GM23338 (cell line): Measurements from ENCODE around the gene CIPC. TPM values are rescaled to one million over a fixed set of nuclear protein-coding genes. Genes with fewer than 3 reads are reported as not detected.

Experiments
- ATAC-seq: fragments of 200-7000 bp; cut with Tn5 transposase; 3 replicates; pipeline ENCODE4 v1.9.1; 2020
- DNase-seq: peaks from one replicate; pipeline ENCODE4 v3.0.0-alpha.2; 2015; ENCODE audit warnings: low spot score
- H2AFZ ChIP-seq: fragments of 200-600 bp; sonication (generic); 2 replicates; pipeline ENCODE4 v1.8.0; 2016; ENCODE audit warnings: antibody characterized with exemption, mild to moderate bottlenecking, moderate library complexity
- H3F3A ChIP-seq: fragments of 200-600 bp; sonication (generic); replicated peaks from 2 replicates; pipeline ENCODE4 v1.8.0; 2017; ENCODE audit warnings: antibody characterized with exemption, mixed run types, low read depth
- H3K27ac ChIP-seq: fragments of 200-600 bp; sonication (generic); 2 replicates; pipeline ENCODE4 v1.6.1; 2016; ENCODE audit warnings: low read depth
- H3K27me3 ChIP-seq: fragments of 200-600 bp; sonication (generic); 2 replicates; pipeline ENCODE4 v1.8.0; 2016; ENCODE audit warnings: mild to moderate bottlenecking, mixed run types, moderate library complexity; ENCODE audit not compliant: insufficient read depth
- H3K36me3 ChIP-seq: fragments of 200-600 bp; sonication (generic); 2 replicates; pipeline ENCODE4 v1.8.0; 2016; ENCODE audit warnings: mild to moderate bottlenecking; ENCODE audit not compliant: insufficient read depth
- H3K4me1 ChIP-seq: fragments of 200-600 bp; sonication (generic); 2 replicates; pipeline ENCODE4 v1.8.0; 2016; ENCODE audit warnings: mild to moderate bottlenecking, moderate library complexity; ENCODE audit not compliant: insufficient read depth
- H3K4me2 ChIP-seq: fragments of 200-600 bp; sonication (generic); 2 replicates; pipeline ENCODE4 v1.7.1; 2017; ENCODE audit warnings: mixed run types
- H3K4me3 ChIP-seq: fragments of 200-600 bp; sonication (generic); 2 replicates; pipeline ENCODE4 v1.6.1; 2016; ENCODE audit warnings: mixed run types
- H3K79me2 ChIP-seq: fragments of 200-600 bp; sonication (generic); replicated peaks from 2 replicates; pipeline ENCODE4 v1.8.0; 2017; ENCODE audit warnings: mild to moderate bottlenecking; ENCODE audit not compliant: insufficient read depth
- H3K9me2 ChIP-seq: fragments of 200-600 bp; sonication (generic); 2 replicates; pipeline ENCODE4 v1.8.0; 2017; ENCODE audit not compliant: insufficient read depth
- H4K20me1 ChIP-seq: fragments of 200-600 bp; sonication (generic); replicated peaks from 2 replicates; pipeline ENCODE4 v1.8.0; 2017; ENCODE audit warnings: mild to moderate bottlenecking; ENCODE audit not compliant: insufficient read depth
- H3K27ac Mint-ChIP-seq: 2 replicates; pipeline ENCODE4 v1.8.0; 2020; ENCODE audit warnings: inconsistent platforms, mild to moderate bottlenecking, moderate library complexity, mixed read lengths
- H3K27me3 Mint-ChIP-seq: 3 replicates; pipeline ENCODE4 v1.8.0; 2022; ENCODE audit warnings: low read depth, mild to moderate bottlenecking, moderate library complexity, mixed read lengths, inconsistent platforms; ENCODE audit not compliant: insufficient read depth, poor library complexity
- H3K36me3 Mint-ChIP-seq: 3 replicates; pipeline ENCODE4 v1.8.0; 2021; ENCODE audit warnings: low read depth, mild to moderate bottlenecking, inconsistent platforms, moderate library complexity, mixed read lengths
- H3K4me1 Mint-ChIP-seq: 3 replicates; pipeline ENCODE4 v1.8.0; 2020; ENCODE audit warnings: mild to moderate bottlenecking, inconsistent platforms, mixed read lengths
- H3K4me3 Mint-ChIP-seq: 3 replicates; pipeline ENCODE4 v1.8.0; 2021; ENCODE audit warnings: moderate library complexity, mild to moderate bottlenecking, inconsistent platforms, mixed read lengths
- H3K9me3 Mint-ChIP-seq: 3 replicates; pipeline ENCODE4 v1.8.0; 2020; ENCODE audit warnings: moderate library complexity, mild to moderate bottlenecking, inconsistent platforms, mixed read lengths
- CREB1 ChIP-seq: fragments of 250-450 bp; sonication (Bioruptor Pico); IDR thresholded peaks from 2 replicates; pipeline ENCODE4 v1.5.0; 2020; ENCODE audit warnings: low read depth, mild to moderate bottlenecking, moderate library complexity
- EZH2 ChIP-seq: fragments of 200-600 bp; sonication (generic); IDR thresholded peaks from one replicate; pipeline ENCODE4 v1.8.0; 2017; ENCODE audit warnings: antibody characterized with exemption, mild to moderate bottlenecking, low read depth; ENCODE audit not compliant: unreplicated experiment
- EZH2phosphoT487 ChIP-seq: fragments of 200-600 bp; sonication (generic); IDR thresholded peaks from one replicate; pipeline ENCODE4 v1.8.1; 2018; ENCODE audit warnings: antibody characterized with exemption; ENCODE audit not compliant: unreplicated experiment
- JUNB ChIP-seq: IDR thresholded peaks from one replicate; pipeline ENCODE4 v1.6.1; 2016; ENCODE audit warnings: antibody characterized with exemption; ENCODE audit not compliant: unreplicated experiment
- NANOG ChIP-seq: IDR thresholded peaks from 2 replicates; pipeline ENCODE4 v1.6.1; 2016; ENCODE audit warnings: antibody characterized with exemption, borderline replicate concordance
- POLR2AphosphoS5 ChIP-seq: IDR thresholded peaks from 2 replicates; pipeline ENCODE4 v1.6.1; 2016; ENCODE audit warnings: antibody characterized with exemption, low read depth
- STAT1 ChIP-seq: IDR thresholded peaks from one replicate; pipeline ENCODE4 v1.6.1; 2016; ENCODE audit warnings: antibody characterized with exemption; ENCODE audit not compliant: unreplicated experiment
- ZNF114 ChIP-seq: fragments of 250-450 bp; sonication (Bioruptor Pico); IDR thresholded peaks from 2 replicates; pipeline ENCODE4 v1.5.0; 2020; ENCODE audit warnings: mild to moderate bottlenecking, moderate library complexity
- ZNF331 ChIP-seq: fragments of 250-450 bp; sonication (Bioruptor Pico); IDR thresholded peaks from 2 replicates; pipeline ENCODE4 v1.5.0; 2020; ENCODE audit warnings: low read depth, mild to moderate bottlenecking, moderate library complexity
- polyA plus RNA-seq: library from polyadenylated mRNA; unstranded; fragments of >200 nt; fragmentation: Nextera tagmentation; extraction: Ambion mirVana; gene quantifications from 2 replicates; pipeline ENCODE4 v1.2.1, GENCODE V29; 2016
- total RNA-seq: library from RNA; depleted of rRNA; stranded (reverse); fragments of >200 nt; shearing (Covaris generic); gene quantifications from 2 replicates; pipeline ENCODE4 v1.2.3, GENCODE V29; 2014
- TF ChIP-seq, protein P1 (sequence below): IDR thresholded peaks from 2 replicates; pipeline ENCODE4 v1.6.1; 2016; ENCODE audit warnings: antibody characterized with exemption
- TF ChIP-seq, protein P2 (sequence below): IDR thresholded peaks from one replicate; pipeline ENCODE4 v1.6.1; 2018; ENCODE audit warnings: antibody characterized with exemption; ENCODE audit not compliant: unreplicated experiment
- TF ChIP-seq, protein P3 (sequence below), 2 experiments: fragments of 200-600 bp in 1 of 2; sonication (generic) in 1 of 2; conservative IDR thresholded peaks; 2 replicates each; pipeline versions ENCODE4 v1.5.1 to v1.6.1; 2016 to 2017; ENCODE audit warnings: antibody characterized with exemption in 2 of 2, low read depth in 2 of 2, mild to moderate bottlenecking in 2 of 2, moderate library complexity in 1 of 2
- TF ChIP-seq, protein P4 (sequence below): fragments of 250-450 bp; sonication (Bioruptor Pico); IDR thresholded peaks from 2 replicates; pipeline ENCODE4 v1.5.0; 2020; ENCODE audit warnings: mild to moderate bottlenecking, moderate library complexity

The CIPC gene
- total and polyA plus RNA-seq, 2 experiments from 2014 or later = 8.1 to 36.9 TPM

DNA sequence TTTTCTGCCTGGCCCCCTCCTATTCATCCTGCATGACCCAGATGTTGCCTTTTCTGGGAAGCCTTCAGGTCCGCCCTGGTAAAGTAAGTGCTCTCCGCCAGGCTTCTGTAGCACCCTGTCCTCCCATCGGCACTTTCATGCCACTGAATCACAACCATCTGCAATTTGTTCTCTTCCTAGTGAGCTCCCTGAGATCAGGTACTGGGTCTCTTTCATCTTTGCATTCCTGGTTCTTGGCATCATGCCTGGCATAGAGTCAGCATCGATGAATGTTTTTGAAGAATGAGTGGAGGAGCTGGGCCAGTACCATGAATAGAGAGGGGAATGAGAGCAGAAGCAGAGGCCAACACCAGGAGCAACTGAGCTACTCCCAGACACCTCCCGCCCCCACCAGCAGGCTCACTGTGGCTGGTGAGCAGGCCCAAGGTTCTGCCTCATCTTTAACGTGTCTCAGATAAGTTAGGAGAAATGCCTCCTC lies 30.4 kb downstream of the CIPC start:
- 0 out of 2 replicates have a peak, but pooled peaks cover 12% of the 10 kb centered on the region for H3F3A ChIP-seq
- H2AFZ ChIP-seq = no peak overlapping the region
- Mint-ChIP-seq H3K27me3 (peaks cover 28% of the 10 kb centered on the region), H3K4me3 (no peak overlapping the region), H3K4me1 (peaks cover 31% of the 10 kb centered on the region), H3K36me3 (peaks cover 22% of the 10 kb centered on the region), H3K27ac (no peak overlapping the region), H3K9me3 (no peaks in the 10 kb centered on the region)
- 0 out of 2 replicates have a peak, but pooled peaks cover 12% of the 10 kb centered on the region for H3K27me3 ChIP-seq
- H4K20me1 ChIP-seq = no peaks in the 10 kb centered on the region; the same call in 1 of the 2 replicates
- TF ChIP-seq EZH2 (no peak), JUNB (no peak), NANOG (no peak), EZH2phosphoT487 (no peak), ZNF331 (no peak), ZNF114 (CRISPR knock-in tag) (no peak), POLR2AphosphoS5 (no peak), STAT1 (no peak), CREB1 (CRISPR knock-in tag) (no peak)
- TF ChIP-seq, protein P1, sequence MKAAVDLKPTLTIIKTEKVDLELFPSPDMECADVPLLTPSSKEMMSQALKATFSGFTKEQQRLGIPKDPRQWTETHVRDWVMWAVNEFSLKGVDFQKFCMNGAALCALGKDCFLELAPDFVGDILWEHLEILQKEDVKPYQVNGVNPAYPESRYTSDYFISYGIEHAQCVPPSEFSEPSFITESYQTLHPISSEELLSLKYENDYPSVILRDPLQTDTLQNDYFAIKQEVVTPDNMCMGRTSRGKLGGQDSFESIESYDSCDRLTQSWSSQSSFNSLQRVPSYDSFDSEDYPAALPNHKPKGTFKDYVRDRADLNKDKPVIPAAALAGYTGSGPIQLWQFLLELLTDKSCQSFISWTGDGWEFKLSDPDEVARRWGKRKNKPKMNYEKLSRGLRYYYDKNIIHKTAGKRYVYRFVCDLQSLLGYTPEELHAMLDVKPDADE = no peak
- TF ChIP-seq, protein P2, sequence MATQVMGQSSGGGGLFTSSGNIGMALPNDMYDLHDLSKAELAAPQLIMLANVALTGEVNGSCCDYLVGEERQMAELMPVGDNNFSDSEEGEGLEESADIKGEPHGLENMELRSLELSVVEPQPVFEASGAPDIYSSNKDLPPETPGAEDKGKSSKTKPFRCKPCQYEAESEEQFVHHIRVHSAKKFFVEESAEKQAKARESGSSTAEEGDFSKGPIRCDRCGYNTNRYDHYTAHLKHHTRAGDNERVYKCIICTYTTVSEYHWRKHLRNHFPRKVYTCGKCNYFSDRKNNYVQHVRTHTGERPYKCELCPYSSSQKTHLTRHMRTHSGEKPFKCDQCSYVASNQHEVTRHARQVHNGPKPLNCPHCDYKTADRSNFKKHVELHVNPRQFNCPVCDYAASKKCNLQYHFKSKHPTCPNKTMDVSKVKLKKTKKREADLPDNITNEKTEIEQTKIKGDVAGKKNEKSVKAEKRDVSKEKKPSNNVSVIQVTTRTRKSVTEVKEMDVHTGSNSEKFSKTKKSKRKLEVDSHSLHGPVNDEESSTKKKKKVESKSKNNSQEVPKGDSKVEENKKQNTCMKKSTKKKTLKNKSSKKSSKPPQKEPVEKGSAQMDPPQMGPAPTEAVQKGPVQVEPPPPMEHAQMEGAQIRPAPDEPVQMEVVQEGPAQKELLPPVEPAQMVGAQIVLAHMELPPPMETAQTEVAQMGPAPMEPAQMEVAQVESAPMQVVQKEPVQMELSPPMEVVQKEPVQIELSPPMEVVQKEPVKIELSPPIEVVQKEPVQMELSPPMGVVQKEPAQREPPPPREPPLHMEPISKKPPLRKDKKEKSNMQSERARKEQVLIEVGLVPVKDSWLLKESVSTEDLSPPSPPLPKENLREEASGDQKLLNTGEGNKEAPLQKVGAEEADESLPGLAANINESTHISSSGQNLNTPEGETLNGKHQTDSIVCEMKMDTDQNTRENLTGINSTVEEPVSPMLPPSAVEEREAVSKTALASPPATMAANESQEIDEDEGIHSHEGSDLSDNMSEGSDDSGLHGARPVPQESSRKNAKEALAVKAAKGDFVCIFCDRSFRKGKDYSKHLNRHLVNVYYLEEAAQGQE = no peak
- TF ChIP-seq, protein P3, sequence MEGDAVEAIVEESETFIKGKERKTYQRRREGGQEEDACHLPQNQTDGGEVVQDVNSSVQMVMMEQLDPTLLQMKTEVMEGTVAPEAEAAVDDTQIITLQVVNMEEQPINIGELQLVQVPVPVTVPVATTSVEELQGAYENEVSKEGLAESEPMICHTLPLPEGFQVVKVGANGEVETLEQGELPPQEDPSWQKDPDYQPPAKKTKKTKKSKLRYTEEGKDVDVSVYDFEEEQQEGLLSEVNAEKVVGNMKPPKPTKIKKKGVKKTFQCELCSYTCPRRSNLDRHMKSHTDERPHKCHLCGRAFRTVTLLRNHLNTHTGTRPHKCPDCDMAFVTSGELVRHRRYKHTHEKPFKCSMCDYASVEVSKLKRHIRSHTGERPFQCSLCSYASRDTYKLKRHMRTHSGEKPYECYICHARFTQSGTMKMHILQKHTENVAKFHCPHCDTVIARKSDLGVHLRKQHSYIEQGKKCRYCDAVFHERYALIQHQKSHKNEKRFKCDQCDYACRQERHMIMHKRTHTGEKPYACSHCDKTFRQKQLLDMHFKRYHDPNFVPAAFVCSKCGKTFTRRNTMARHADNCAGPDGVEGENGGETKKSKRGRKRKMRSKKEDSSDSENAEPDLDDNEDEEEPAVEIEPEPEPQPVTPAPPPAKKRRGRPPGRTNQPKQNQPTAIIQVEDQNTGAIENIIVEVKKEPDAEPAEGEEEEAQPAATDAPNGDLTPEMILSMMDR (conservative IDR thresholded peaks at IDR 0.05; ENCODE audit: low read depth in 2 of 2) = no peak
- TF ChIP-seq, protein P4, sequence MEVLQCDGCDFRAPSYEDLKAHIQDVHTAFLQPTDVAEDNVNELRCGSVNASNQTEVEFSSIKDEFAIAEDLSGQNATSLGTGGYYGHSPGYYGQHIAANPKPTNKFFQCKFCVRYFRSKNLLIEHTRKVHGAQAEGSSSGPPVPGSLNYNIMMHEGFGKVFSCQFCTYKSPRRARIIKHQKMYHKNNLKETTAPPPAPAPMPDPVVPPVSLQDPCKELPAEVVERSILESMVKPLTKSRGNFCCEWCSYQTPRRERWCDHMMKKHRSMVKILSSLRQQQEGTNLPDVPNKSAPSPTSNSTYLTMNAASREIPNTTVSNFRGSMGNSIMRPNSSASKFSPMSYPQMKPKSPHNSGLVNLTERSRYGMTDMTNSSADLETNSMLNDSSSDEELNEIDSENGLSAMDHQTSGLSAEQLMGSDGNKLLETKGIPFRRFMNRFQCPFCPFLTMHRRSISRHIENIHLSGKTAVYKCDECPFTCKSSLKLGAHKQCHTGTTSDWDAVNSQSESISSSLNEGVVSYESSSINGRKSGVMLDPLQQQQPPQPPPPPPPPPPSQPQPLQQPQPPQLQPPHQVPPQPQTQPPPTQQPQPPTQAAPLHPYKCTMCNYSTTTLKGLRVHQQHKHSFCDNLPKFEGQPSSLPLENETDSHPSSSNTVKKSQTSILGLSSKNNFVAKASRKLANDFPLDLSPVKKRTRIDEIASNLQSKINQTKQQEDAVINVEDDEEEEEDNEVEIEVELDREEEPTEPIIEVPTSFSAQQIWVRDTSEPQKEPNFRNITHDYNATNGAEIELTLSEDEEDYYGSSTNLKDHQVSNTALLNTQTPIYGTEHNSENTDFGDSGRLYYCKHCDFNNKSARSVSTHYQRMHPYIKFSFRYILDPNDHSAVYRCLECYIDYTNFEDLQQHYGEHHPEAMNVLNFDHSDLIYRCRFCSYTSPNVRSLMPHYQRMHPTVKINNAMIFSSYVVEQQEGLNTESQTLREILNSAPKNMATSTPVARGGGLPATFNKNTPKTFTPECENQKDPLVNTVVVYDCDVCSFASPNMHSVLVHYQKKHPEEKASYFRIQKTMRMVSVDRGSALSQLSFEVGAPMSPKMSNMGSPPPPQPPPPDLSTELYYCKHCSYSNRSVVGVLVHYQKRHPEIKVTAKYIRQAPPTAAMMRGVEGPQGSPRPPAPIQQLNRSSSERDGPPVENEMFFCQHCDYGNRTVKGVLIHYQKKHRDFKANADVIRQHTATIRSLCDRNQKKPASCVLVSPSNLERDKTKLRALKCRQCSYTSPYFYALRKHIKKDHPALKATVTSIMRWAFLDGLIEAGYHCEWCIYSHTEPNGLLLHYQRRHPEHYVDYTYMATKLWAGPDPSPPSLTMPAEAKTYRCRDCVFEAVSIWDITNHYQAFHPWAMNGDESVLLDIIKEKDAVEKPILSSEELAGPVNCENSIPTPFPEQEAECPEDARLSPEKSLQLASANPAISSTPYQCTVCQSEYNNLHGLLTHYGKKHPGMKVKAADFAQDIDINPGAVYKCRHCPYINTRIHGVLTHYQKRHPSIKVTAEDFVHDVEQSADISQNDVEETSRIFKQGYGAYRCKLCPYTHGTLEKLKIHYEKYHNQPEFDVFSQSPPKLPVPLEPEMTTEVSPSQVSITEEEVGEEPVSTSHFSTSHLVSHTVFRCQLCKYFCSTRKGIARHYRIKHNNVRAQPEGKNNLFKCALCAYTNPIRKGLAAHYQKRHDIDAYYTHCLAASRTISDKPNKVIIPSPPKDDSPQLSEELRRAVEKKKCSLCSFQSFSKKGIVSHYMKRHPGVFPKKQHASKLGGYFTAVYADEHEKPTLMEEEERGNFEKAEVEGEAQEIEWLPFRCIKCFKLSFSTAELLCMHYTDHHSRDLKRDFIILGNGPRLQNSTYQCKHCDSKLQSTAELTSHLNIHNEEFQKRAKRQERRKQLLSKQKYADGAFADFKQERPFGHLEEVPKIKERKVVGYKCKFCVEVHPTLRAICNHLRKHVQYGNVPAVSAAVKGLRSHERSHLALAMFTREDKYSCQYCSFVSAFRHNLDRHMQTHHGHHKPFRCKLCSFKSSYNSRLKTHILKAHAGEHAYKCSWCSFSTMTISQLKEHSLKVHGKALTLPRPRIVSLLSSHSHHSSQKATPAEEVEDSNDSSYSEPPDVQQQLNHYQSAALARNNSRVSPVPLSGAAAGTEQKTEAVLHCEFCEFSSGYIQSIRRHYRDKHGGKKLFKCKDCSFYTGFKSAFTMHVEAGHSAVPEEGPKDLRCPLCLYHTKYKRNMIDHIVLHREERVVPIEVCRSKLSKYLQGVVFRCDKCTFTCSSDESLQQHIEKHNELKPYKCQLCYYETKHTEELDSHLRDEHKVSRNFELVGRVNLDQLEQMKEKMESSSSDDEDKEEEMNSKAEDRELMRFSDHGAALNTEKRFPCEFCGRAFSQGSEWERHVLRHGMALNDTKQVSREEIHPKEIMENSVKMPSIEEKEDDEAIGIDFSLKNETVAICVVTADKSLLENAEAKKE (CRISPR knock-in tag) = no peak
- H3K79me2 ChIP-seq = no peaks in the 10 kb centered on the region
- ATAC-seq (no peak), DNase-seq (no peak)
- H3K4me1 ChIP-seq = peaks cover 24% of the 10 kb centered on the region
- no peak overlapping the region for H3K27ac ChIP-seq
- no peaks in the 10 kb centered on the region; the same call in 1 of the 2 replicates for H3K36me3 ChIP-seq
- no peaks in the 10 kb centered on the region for H3K9me2 ChIP-seq
- no peak overlapping the region for H3K4me3 ChIP-seq
- no peak overlapping the region for H3K4me2 ChIP-seq
